HG02981 (cell line): ENCODE measurements around the gene TBC1D14.

Source experiments
- ATAC-seq: cut with Tn5 transposase; IDR thresholded peaks from one replicate; pipeline ENCODE4 v1.9.1; 2021; ENCODE audit warnings: mild to moderate bottlenecking, moderate library complexity; ENCODE audit not compliant: unreplicated experiment

The TBC1D14 gene

GRCh38 chr4:7016086-7016485 lies 106.5 kb downstream of the TBC1D14 start:
- no peak for ATAC-seq

- no peak for ATAC-seq
Observed at GRCh38 chr4:7016512-7016911, 106.9 kb downstream of the TBC1D14 start.

- ATAC-seq, result no peak
Observed at GRCh38 chr4:7017446-7018048, 107.9 kb downstream of the TBC1D14 start.

GRCh38 chr4:7018281-7018680 lies 108.7 kb downstream of the TBC1D14 start:
- ATAC-seq, result no peak

GRCh38 chr4:7019367-7019766 lies 109.7 kb downstream of the TBC1D14 start:
- no peak for ATAC-seq

- ATAC-seq, result no peak
Observed at GRCh38 chr4:7020290-7020689, 110.7 kb downstream of the TBC1D14 start.

GRCh38 chr4:7020856-7021255 lies 111.2 kb downstream of the TBC1D14 start:
- ATAC-seq, result no peak

DNA sequence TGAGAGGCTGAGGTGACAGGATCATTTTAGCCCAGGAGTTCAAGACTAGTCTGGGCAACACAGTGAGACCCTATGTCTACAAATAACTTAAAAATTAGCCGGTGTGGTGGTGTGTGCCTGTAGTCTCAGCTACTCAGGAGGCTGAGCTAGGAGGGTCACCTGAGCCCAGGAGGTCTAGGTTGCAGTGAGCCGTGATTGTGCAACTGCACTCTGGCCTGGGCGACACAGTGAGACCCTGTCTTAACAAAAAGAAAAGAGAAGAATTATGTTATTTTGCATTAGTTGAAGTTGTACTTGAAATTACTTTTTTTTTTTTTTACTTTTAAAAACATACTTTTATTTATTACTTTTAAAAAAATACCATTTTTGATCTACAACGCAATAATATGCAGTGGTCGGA lies 111.7 kb downstream of the TBC1D14 start:
- ATAC-seq, result no peak

DNA sequence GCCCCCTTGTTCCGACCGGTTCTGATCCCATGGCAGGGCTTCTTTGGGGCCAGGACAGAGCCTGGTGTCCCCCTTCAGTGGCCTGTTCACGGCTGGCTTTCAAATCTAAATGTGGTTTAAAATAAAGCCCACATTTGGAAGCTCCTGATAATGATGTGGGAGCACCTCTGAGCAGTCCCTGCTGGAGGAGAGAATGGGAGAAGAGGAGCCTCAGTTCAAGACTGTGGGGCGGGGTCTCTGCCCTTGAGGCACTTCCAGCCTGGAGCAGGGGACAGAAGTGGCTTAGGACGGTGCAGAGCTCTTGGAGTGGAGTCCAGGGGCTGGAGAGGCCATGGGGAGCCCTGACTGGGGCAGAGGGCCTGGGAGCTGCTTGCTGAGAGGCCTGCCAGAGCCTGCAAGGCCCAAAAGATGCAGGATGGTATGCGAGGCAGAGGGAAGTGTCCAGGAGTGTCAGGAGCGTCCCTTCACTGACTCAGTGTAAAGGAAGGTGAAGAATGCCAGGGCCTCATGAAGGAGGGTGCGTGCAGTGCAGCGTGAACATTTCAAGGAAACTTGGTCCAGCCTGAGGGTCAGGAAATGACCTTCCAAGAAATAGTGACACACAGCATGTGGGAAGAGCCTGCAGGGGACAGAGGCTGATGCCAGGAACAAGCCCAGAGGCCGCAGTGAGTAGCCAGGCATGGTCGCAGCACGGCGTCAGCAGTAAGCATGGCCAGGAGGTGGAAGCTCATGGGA lies 112.5 kb downstream of the TBC1D14 start:
- ATAC-seq, result no peak

GRCh38 chr4:7023486-7023885 lies 113.9 kb downstream of the TBC1D14 start:
- no peak for ATAC-seq

- no peak for ATAC-seq
Observed at GRCh38 chr4:7023901-7024300, 114.3 kb downstream of the TBC1D14 start.

DNA sequence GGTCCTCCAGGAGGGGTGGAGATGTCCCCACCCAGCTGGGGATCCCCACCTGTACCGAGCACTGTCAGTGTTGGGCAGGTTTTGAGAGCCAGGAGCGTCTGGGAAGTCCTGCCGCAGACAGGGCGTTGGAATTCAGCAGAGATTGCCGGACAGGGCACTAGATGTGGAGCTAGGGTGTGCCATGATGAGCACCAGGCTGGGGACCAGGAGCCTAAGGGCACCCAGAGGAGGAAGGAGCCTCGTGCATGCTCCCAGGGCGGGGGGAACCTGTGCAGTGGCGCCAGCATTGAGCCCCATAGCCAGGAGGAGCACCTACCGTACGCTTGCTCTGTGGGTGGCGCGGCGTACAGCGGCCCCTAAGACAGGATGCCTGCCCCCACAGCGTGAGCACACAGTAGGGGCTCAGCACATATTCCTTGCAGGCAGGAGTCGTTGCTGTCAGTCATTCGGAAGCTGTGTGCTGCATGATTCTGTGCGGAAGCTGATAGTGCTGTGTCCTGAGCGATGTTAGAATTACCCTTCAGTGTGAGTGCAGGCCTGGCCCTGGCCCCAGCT lies 114.8 kb downstream of the TBC1D14 start:
- ATAC-seq, result no peak

GRCh38 chr4:7025040-7025602 lies 115.5 kb downstream of the TBC1D14 start:
- ATAC-seq, result no peak

GRCh38 chr4:7026107-7026506 lies 116.5 kb downstream of the TBC1D14 start:
- ATAC-seq, result no peak

GRCh38 chr4:7027284-7027683 lies 117.7 kb downstream of the TBC1D14 start:
- ATAC-seq, result no peak

DNA sequence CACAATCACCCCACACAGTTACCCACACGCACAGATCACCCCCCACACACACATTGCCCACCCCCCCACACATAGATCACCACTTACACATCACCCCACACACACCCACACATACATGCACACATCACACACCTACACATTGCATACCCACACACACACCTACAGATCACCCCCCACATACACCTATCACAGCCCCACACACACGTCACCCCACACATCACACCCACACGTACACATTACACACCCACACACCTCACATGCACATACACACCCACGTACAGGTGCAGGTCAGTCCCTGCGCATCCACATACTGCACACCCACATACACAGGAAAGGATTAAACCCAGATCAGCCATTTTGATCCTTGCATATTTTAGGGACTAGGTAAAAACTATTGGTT lies 118.3 kb downstream of the TBC1D14 start:
- no peak for ATAC-seq

GRCh38 chr4:7029212-7029611 lies 119.6 kb downstream of the TBC1D14 start:
- ATAC-seq, result no peak

- ATAC-seq, result no peak
Observed at GRCh38 chr4:7029921-7030320, 120.3 kb downstream of the TBC1D14 start.

DNA sequence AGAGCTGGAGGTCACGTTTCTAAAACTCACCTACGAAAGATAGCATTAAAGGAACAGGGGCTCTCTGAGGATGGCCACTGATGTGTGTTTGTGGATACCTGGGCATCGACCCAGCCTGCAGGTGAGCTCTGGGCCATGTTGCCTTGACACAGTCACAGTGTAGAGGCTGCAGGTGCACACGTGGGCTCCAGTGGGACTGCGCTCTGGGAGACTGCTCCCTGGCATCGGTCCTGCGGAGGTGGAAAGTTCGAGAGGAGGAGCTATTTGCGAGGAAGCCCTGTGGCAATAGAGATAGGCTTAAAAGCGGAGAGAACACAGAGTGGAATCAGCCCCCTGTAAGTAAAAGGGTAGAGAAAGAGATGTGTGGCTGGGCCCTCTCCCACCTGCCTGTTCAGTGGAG lies 121.2 kb downstream of the TBC1D14 start:
- ATAC-seq, result no peak

DNA sequence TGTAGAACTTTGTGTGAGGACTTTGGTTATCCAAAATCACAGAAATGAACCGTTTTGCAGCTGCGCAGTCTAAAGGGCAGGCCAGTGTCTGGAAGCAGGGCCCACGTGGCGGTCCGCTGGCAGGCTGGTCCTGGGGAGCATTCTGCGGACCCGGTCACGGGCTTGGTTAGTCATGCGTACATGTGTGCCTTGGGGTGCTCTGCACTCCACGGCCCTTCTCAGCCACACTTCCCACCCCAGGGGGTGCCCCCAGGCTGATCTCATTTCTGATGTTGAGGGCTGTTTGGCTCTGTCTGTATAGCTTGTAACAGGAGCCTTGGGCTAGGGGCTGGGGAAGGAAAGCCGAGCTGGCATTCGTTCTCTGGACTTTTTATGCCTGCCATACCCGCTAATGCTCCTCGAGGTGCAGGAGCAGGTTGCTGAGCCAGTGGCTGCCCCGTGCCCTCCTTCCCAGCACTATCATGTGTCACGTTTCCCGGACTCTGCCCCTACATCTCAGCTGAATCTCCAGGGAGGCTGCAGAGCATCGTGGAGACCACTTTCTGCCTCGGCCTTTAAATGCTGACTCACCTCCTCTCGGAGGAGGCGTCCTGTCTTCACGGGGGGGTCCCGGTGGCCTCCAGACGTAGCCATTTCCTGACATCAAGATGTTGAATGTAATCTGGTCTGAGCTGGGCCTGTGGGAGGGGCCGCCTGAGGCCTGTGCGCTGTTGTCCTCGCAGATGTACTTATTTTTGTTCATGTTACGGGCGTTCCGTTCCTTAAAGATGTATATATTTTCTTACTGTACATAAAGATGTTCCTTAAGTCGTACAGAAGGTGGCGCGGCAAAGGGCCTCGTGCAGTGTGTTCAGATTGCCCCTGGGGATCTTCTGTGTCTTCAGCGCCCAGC lies 122.2 kb downstream of the TBC1D14 start:
- ATAC-seq, result no peak

DNA sequence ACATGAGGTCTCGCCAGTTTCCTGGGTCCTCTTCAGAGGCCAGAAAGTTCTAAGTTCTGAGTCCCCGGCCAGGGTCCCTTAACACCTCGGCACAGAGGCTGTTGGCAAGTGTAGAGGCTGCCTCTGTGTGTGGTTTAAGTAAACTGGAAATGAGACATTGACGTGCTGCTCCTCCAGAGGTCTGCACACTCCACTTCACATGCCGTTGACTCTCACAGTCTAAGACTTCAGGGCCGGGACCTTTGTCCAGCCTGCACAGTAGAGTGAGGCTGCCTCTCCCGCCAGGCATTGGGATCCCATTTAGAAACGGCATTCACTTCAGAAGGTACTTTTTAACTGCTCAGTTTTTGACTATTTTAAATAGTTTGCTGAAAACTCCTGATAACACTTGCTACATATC lies 123.0 kb downstream of the TBC1D14 start:
- ATAC-seq, result no peak
